Transverse colon (tissue), 4 donors: ENCODE measurements around the gene RASSF4. TPM values are rescaled to one million over a fixed set of nuclear protein-coding genes. Genes with fewer than 3 reads are reported as not detected.

Experiments
- DNase-seq: peaks from one replicate; pipeline ENCODE4 v3.0.0-alpha.2; 2019
- H3K27ac ChIP-seq, 4 donors: fragments of 200-600 bp; sonication (generic); 2 replicates each; pipeline ENCODE4 v1.5.1; 2016 to 2018; ENCODE audit warnings: inconsistent platforms in 4 of 4
- H3K27me3 ChIP-seq: fragments of 200-600 bp; sonication (generic); 2 replicates; pipeline ENCODE4 v1.5.1; 2017; ENCODE audit warnings: inconsistent platforms
- H3K36me3 ChIP-seq, 4 donors: fragments of 200-600 bp; sonication (generic); 2 replicates each; pipeline ENCODE4 v1.5.1; 2017 to 2019; ENCODE audit warnings: inconsistent platforms in 4 of 4
- H3K4me1 ChIP-seq, 4 donors: fragments of 200-600 bp; sonication (generic); 2 replicates each; pipeline ENCODE4 v1.5.1; 2017 to 2020; ENCODE audit warnings: inconsistent platforms in 4 of 4
- H3K4me3 ChIP-seq, 4 donors: fragments of 200-600 bp; sonication (generic); 1 replicate in 1 of 4; 2 replicates in 3 of 4; pipeline versions ENCODE4 v1.5.1 to v1.6.1; 2017 to 2019; ENCODE audit warnings: inconsistent platforms in 4 of 4
- H3K9me3 ChIP-seq, 2 donors: fragments of 200-600 bp; sonication (generic); 2 replicates each; pipeline ENCODE4 v1.5.1; 2017 to 2019; ENCODE audit warnings: inconsistent platforms in 2 of 2
- EP300 ChIP-seq: sonication (generic); formaldehyde crosslinking; IDR thresholded peaks from one replicate; pipeline ENCODE4 v1.6.1; 2017; ENCODE audit warnings: antibody characterized with exemption, low read depth
- POLR2A ChIP-seq: fragments of 450-650 bp; IDR thresholded peaks from one replicate; pipeline ENCODE4 v1.6.1; 2016; ENCODE audit warnings: antibody characterized with exemption, mild to moderate bottlenecking, moderate library complexity
- POLR2AphosphoS5 ChIP-seq, 3 donors: sonication (generic); formaldehyde crosslinking; IDR thresholded peaks; one replicate each; pipeline ENCODE4 v1.6.1; 2016; ENCODE audit warnings: antibody characterized with exemption in 3 of 3
- WGBS, 2 donors: methylation state at CpG; one replicate each; pipeline ENCODE4 v1.1.5; 2018; ENCODE audit warnings: low coverage in 1 of 2; 5-methylcytosine and 5-hydroxymethylcytosine counted together
- in situ Hi-C, 4 donors: fragments of 200-750 bp; cut with MboI; loops; one replicate each; pipeline versions ENCODE4 v1.15.0 to v1.15.1; 2017; ENCODE audit warnings: low sequenced_read_pairs in 3 of 4, low pct_ligation_motif_present in 1 of 4, low pct_unique_long_range_greater_than_20kb in 1 of 4
- intact Hi-C: fragments of 100-400 bp; cut with DNase I; formaldehyde crosslinking; loops from one replicate; pipeline ENCODE4 v1.15.1; 2023; ENCODE audit warnings: low total_unique reads
- total RNA-seq, 4 donors: library from RNA; depleted of rRNA; stranded (reverse); fragments of >200 nt; gene quantifications; one replicate each; pipeline ENCODE4 v1.1.0, GENCODE V29; 2016
- TF ChIP-seq, protein P1 (sequence below), 5 experiments: fragments of 200-600 bp in 3 of 5; fragments of 450-650 bp in 2 of 5; sonication (generic) in 3 of 5; IDR thresholded peaks; 1 replicate in 2 of 5; 2 replicates in 3 of 5; pipeline ENCODE4 v1.5.1; 2016 to 2017; ENCODE audit warnings: antibody characterized with exemption in 5 of 5, inconsistent platforms in 3 of 5, mild to moderate bottlenecking in 2 of 5, moderate library complexity in 1 of 5

The RASSF4 gene
- total RNA-seq, 4 donors from 2014 or later = 26.8 to 37.8 (median 27.5) TPM

DNA sequence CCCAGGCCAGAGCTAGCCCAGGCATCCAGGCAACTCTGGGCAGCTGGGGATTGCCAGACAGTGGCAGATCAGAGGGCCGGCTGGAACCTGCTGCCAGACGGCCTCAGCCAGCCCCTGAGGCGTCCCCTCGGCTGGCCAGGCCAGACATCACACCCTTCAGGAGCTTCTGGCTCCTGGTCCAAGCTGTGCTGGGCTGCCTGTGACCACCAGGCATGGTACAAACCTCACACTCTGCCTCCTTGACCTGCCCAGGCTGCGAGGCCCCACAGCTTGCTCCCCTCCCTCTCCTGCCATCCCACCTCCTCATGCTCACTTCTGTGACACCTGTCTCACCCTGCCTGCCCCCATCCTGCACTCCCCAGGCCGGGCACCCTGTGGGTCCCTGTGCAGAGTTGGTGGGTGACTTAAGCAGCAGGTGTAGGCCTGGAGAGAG is 13.3 kb downstream of the RASSF4 start:
- H3K27me3 ChIP-seq = no peaks in the 10 kb centered on the region
- no peak for DNase-seq
- TF ChIP-seq POLR2AphosphoS5 (IDR thresholded peaks at IDR 0.05) = no peak
- TF ChIP-seq, protein P1, sequence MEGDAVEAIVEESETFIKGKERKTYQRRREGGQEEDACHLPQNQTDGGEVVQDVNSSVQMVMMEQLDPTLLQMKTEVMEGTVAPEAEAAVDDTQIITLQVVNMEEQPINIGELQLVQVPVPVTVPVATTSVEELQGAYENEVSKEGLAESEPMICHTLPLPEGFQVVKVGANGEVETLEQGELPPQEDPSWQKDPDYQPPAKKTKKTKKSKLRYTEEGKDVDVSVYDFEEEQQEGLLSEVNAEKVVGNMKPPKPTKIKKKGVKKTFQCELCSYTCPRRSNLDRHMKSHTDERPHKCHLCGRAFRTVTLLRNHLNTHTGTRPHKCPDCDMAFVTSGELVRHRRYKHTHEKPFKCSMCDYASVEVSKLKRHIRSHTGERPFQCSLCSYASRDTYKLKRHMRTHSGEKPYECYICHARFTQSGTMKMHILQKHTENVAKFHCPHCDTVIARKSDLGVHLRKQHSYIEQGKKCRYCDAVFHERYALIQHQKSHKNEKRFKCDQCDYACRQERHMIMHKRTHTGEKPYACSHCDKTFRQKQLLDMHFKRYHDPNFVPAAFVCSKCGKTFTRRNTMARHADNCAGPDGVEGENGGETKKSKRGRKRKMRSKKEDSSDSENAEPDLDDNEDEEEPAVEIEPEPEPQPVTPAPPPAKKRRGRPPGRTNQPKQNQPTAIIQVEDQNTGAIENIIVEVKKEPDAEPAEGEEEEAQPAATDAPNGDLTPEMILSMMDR (IDR thresholded peaks at IDR 0.05) = no peak
- no peak for TF ChIP-seq POLR2A
- TF ChIP-seq EP300 = no peak
- in situ Hi-C loops (loop anchor here in 1 of 4 donors (5.0 kb wide), 1 partner anchor 41 kb away; no protein-coding TSS in a partner anchor), intact Hi-C loops (no loop called here)
- no peaks in the 10 kb centered on the region for H3K36me3 ChIP-seq
- H3K9me3 ChIP-seq = no peaks in the 10 kb centered on the region
- H3K4me3 ChIP-seq = no peak overlapping the region
- H3K4me1 ChIP-seq = peaks cover 4 to 40% (median 30%) of the 10 kb centered on the region in 4 donors
- H3K27ac ChIP-seq = peak overlapping the region in 2 of 4 donors; percentile 4 to 87
- WGBS, 2 donors = 81% methylated on average over 6 of the region's 6 CpGs; no CpG with 5 or more reads in 1 of the 2 donors

DNA sequence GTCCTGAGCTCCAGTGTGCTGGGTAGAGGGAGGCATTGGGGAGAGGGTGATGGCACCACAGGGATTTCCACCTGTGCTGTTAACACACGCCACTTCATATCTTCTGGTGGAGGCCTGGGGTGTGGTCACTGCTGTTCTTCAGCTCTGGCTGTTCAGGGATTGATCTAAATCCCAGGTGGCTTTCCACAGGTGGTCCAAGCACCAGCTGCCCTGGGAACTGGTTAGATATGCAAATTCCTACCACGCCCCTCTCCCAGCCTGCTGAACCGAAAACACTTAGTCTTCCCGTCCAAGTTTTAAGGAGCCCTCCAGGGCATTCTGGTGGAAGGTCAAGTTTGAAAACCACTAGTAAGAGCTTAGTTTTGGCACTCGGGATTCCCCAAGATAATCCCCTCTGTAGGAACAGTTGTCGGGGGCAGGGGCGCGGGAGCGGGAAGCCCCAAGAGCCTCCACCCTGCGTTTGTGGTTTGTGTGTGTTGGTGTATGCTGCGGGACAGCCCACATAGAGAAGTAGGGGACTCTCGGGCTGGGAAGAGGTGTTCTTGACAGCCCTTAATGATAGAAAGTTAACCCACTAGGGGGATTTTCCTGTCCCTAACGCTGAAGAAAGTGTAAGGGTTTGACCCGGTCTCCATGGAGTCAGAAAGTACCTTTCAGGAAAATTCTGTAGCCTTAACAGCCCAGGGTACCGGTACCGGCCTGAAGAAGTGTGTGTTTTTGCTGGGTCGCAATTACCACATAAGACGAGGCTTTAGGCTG is 13.9 kb downstream of the RASSF4 start:
- peak overlapping the region; percentile 87 to 95 (median 87) for H3K27ac ChIP-seq

DNA sequence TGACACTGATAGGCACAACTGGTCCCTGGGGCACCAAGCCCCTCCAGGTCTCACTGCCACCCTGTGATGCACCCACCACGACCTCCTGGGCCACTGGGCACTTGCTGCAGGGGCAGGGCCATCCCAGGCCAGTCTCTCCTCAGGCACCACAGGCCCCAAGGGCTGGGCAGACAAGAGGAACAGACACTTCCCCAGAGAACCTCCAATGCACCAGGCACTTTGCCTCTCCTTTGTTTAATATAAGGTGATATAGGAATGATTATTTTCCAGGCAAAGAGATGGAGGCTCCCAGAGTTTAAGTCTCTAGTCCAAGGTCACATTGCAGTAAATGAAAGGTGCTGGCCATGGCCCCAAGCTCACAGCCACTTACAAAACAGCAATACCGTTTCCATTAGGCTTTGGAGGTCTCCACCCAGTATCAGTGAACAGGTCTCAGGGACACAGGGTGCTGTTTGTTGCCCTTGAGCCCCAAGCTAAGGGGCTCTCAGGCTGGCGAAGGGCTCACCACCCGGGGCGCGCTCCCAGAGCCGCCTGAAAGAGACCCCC is 14.6 kb downstream of the RASSF4 start:
- in situ Hi-C loops (loop anchor here in 1 of 4 donors (5.0 kb wide), 1 partner anchor 42 kb away; no protein-coding TSS in a partner anchor), intact Hi-C loops (loop anchor here (2.0 kb wide), 1 partner anchor 41 kb away; no protein-coding TSS in a partner anchor)
- H3K27ac ChIP-seq = peak overlapping the region; percentile 87 to 95 (median 87)
- peaks cover 4 to 44% (median 41%) of the 10 kb centered on the region in 4 donors for H3K4me1 ChIP-seq
- DNase-seq = no peak
- no peaks in the 10 kb centered on the region for H3K27me3 ChIP-seq
- TF ChIP-seq, protein P1 (IDR thresholded peaks at IDR 0.05) = no peak
- TF ChIP-seq POLR2A (no peak), POLR2AphosphoS5 (IDR thresholded peaks at IDR 0.05) (no peak), EP300 (no peak)
- peak overlapping the region in 3 of 4 donors; percentile 28 to 59 (median 41) for H3K4me3 ChIP-seq
- 0% methylated on average over 1 of the region's 7 CpGs; no CpG with 5 or more reads in 1 of the 2 donors for WGBS, 2 donors
- H3K36me3 ChIP-seq = no peaks in the 10 kb centered on the region
- H3K9me3 ChIP-seq = no peaks in the 10 kb centered on the region

More for the DNA sequence above, 13.9 kb downstream of the RASSF4 start:
- no peak for DNase-seq
- Histone ChIP-seq H3K4me1 (peaks cover 0 to 40% (median 35%) of the 10 kb centered on the region in 4 donors), H3K9me3 (no peaks in the 10 kb centered on the region), H3K4me3 (no peak overlapping the region), H3K27me3 (no peaks in the 10 kb centered on the region), H3K36me3 (no peaks in the 10 kb centered on the region)
- intact Hi-C loops (loop anchor here (2.0 kb wide), 1 partner anchor 41 kb away; no protein-coding TSS in a partner anchor), in situ Hi-C loops (loop anchor here in 1 of 4 donors (5.0 kb wide), 1 partner anchor 41 kb away; no protein-coding TSS in a partner anchor)
- 68% methylated on average over 18 of the region's 18 CpGs; no CpG with 5 or more reads in 1 of the 2 donors for WGBS, 2 donors
- TF ChIP-seq, protein P1 (IDR thresholded peaks at IDR 0.05) = no peak
- TF ChIP-seq POLR2AphosphoS5 (IDR thresholded peaks at IDR 0.05) (no peak), EP300 (no peak), POLR2A (no peak)
